H1 (cell line): ENCODE data around the gene NDRG4. TPM values are rescaled to one million over a fixed set of nuclear protein-coding genes. Genes with fewer than 3 reads are reported as not detected.

Experiments
- CEBPB ChIP-seq: IDR thresholded peaks from 2 replicates; pipeline ENCODE4 v1.6.1; 2012; ENCODE audit warnings: low read depth, low read length
- CTBP2 ChIP-seq: IDR thresholded peaks from 2 replicates; pipeline ENCODE4 v1.7.0; 2011; ENCODE audit warnings: borderline replicate concordance, mild to moderate bottlenecking, moderate library complexity, mixed read lengths, low read length; ENCODE audit not compliant: insufficient read depth, insufficient read length
- HDAC2 ChIP-seq, 2 experiments: fragments of 300-600 bp in 1 of 2; sonication (generic) in 1 of 2; IDR thresholded peaks; 2 replicates each; pipeline ENCODE4 v1.6.1; 2011 to 2012; ENCODE audit warnings: low read depth in 2 of 2, low read length in 2 of 2, mild to moderate bottlenecking in 2 of 2, moderate library complexity in 2 of 2, borderline replicate concordance in 1 of 2, inconsistent platforms in 1 of 2
- JUND ChIP-seq: IDR thresholded peaks from 2 replicates; pipeline ENCODE4 v1.6.1; 2011; ENCODE audit warnings: mild to moderate bottlenecking, improper control_type of control experiment, low read length
- KDM1A ChIP-seq: fragments of 200-600, 300-600 bp; sonication (generic); IDR thresholded peaks from 2 replicates; pipeline ENCODE4 v1.7.1; 2016; ENCODE audit warnings: mild to moderate bottlenecking, low read length, borderline replicate concordance
- KDM4A ChIP-seq: IDR thresholded peaks from one replicate; pipeline ENCODE4 v1.7.1; 2012; ENCODE audit warnings: low read depth, mild to moderate bottlenecking, moderate library complexity, low read length, inconsistent platforms; ENCODE audit not compliant: severe bottlenecking
- USF2 ChIP-seq: IDR thresholded peaks from 2 replicates; pipeline ENCODE4 v1.6.1; 2011; ENCODE audit warnings: low read length, improper control_type of control experiment
- polyA plus RNA-seq, 7 experiments: library from polyadenylated mRNA; depleted of rRNA in 3 of 7; stranded (reverse) in 5 of 7; unstranded in 2 of 7; fragments of >200 nt in 5 of 7; fragments of 200-250 nt in 2 of 7; gene quantifications; 1 replicate in 5 of 7; 2 replicates in 1 of 7; 4 replicates in 1 of 7; pipeline versions ENCODE4 v1.2.1 to v1.2.3, GENCODE V29; 2011 to 2013; ENCODE audit warnings: missing spikeins in 2 of 7, mixed read lengths in 2 of 7
- total RNA-seq: library from RNA; stranded (reverse); fragmentation: NEBNext Ultra II Directional; extraction: Animal tissue kit (Norgen Biotek cat#: 25700); gene quantifications from 2 replicates; pipeline ENCODE4 v1.2.1, GENCODE V29; 2021

NDRG4 gene
- total and polyA plus RNA-seq, 2 of the 8 experiments (the other 6 are each of a cell fraction or from before 2014, with no cell fraction given): 20.8 to 30.9 TPM

GRCh38 chr16:58508671-58509251, 8.8 kb downstream of the NDRG4 start (continued):
- TF ChIP-seq CTBP2: no peak
- TF ChIP-seq CEBPB: no peak
- no peak for TF ChIP-seq JUND
- TF ChIP-seq KDM1A: no peak
- TF ChIP-seq USF2: no peak
- no peak for TF ChIP-seq HDAC2 (IDR thresholded peaks at IDR 0.05; ENCODE audit: borderline replicate concordance in 1 of 2, low read depth in 2 of 2, low read length in 2 of 2)
- no peak for TF ChIP-seq KDM4A
- TF ChIP-seq, all 59 proteins: peak for 0
